Measurements from ENCODE around the gene TSNAXIP1.
"Not testable (repeated sequence)": the region's sequence is repeated elsewhere in the genome, so short reads cannot be mapped to it uniquely, and the experiment has no call there.

Gene TSNAXIP1

DNA sequence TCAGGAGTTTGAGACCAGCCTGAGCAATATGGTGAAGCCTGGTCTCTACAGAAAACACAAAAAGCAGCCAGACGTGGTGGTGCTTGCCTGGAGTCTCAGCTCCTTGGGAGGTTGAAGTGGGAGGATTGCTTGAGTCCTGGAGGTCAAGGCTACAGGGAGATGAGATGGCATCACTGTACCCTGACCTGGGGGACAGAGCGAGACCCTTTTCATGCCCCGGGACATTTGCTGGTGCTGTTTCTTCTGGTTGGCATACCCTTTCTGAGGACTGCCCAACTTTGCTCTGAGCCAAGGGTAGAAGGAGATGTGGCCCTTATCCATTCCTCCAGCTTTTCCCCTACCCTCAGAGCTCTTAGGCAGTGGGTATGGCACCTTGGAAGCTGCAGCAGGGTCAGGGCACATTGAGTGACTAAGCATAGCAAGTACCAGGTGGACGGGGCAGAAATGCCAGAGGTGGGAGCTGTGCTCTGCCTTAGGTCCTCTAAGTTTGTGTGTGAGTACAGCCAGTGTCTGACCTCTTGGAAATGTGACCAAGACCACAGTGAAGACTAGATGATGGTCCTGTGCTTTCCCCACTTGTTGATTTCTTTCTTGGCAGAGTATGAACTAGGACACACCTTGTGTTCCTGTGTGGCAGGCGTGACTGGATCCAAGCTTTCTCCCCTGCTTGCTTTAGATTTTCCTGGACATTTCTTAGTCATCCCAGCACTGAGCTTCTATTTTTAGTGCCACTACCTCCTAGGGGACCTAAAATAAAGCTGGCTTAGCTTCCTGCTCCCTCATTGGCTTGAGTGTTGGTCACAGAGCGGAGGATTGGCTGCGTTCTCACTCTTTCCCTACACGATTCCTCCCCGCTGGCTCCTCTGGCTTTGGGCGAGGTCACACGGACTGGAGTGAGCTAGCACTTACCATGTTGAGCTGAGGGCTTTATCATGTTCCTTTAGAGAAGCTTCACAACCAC is 56.2 kb downstream of the TSNAXIP1 start:
- DNase-seq = no peak

- DNase-seq = not testable (repeated sequence)
Observed at GRCh38 chr16:67864044-67864443, 57.4 kb downstream of the TSNAXIP1 start.

- no peak for DNase-seq
Observed at GRCh38 chr16:67864594-67864993, 57.9 kb downstream of the TSNAXIP1 start.

DNA sequence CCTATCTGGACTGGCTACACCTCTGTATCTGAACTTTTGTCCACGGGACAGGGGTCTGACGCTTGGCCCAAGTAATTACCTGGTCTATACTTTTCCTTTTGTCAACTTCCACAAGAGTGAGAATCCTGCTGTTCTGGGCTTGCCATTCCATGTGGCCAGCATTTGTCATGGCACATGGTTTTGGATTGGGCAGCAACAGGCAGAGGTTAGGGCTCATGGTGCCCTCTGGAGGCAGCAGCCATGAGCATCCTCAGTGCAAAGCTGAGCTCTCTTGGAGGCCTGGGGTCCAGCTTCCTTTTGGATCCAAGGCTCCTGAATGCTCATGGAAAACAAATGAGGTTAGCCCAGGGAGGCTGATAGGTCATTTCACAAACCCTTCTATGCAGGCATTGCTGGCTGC is 58.6 kb downstream of the TSNAXIP1 start:
- DNase-seq = peak; percentile 38

- DNase-seq = no peak
Observed at GRCh38 chr16:67868290-67868689, 61.6 kb downstream of the TSNAXIP1 start.

- no peak for DNase-seq
Observed at GRCh38 chr16:67869653-67870052, 63.0 kb downstream of the TSNAXIP1 start.

DNA sequence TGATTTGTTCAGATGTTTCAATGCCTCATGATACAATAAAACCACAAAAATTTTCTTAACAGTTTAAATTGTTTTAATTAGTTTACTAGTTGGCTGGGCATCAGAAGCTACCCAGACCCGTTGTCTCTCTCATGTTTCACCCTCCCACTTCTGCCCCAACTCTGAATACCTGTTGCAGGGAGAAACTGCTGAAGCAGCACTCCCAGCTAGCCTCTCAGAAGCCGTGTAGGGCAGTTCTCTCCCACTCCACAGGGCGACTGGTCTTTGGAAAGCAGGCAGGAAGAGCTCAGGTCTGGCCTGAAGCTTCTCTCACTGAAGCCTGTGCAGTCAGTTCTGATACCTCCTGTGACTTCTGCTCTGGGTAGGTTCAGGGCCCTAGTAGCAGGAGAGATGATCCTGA is 64.6 kb downstream of the TSNAXIP1 start:
- DNase-seq = no peak

- DNase-seq = peak; percentile 35
Observed at GRCh38 chr16:67872131-67872630, 65.5 kb downstream of the TSNAXIP1 start.

DNA sequence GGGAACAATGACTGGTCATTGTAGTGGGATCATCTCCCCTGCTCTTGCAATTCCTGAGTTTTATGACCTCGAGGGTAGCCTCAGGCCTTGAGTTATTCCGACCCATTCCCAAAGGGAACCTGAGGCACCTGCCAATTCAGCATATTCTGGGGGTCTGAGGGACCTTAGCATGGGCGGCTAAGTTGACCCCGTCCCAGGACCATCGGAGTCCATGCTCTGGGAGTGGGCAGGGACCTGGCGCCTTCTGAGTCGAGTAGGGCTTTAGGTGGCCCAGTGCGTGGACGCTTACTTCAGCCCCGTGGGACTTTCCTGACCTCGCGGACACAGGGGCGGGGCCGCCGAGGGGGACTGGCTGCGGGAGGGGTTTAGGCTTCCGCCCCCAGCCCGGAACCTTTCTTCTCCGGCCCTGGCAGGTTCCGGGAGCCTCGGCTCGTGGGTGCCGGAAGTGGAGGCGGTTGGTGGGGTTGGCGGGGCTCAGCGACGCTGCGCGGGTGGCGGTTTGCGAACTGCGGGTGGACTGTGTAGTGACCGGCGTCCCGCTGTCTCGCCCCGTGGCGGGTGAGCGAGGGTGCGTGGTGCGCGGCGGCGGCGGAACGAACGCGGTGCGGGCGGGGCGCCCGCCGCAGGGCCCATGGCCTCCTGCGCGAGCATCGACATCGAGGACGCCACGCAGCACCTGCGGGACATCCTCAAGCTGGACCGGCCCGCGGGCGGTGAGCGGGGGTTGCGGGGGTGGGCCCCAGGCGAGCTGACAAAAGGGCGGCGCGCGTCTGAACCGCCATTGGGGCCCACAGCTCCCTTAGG is 66.1 kb downstream of the TSNAXIP1 start, which contains the start of gene EDC4:
TSS of gene EDC4 (plus strand) at position 422 of the 804 bp plus-strand sequence. CDS start at position 632, 210 bp downstream.
- DNase-seq = peak; percentile 89

GRCh38 chr16:67873435-67874370 is 67.0 kb downstream of the TSNAXIP1 start:
- no peak for DNase-seq

GRCh38 chr16:67874372-67874771 is 67.7 kb downstream of the TSNAXIP1 start:
- DNase-seq = no peak

DNA sequence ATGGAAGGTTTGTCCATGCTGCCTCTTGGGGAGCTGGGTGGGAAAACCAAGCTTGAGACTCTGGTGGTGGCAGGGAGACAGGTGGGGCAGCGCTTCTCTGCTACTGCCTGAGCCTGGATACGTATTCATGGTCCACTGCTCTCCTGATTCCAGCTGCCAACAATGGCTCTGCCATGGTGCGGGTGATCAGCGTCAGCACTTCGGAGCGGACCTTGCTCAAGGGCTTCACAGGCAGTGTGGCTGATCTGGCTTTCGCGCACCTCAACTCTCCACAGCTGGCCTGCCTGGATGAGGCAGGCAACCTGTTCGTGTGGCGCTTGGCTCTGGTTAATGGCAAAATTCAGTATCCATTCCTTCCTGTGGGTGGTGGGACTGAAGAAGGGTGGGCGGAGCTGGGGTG is 70.4 kb downstream of the TSNAXIP1 start:
- no peak for DNase-seq

Data from OCI-M1 (cell line).